HG03469 (cell line): ENCODE measurements around the gene SELENOM.
A peak's percentile ranks its signal among the peaks of the same experiment; 100 is the strongest.

Experiments used
- ATAC-seq: cut with Tn5 transposase; IDR thresholded peaks from one replicate; pipeline ENCODE4 v1.9.1; 2021; ENCODE audit warnings: mild to moderate bottlenecking, moderate library complexity, moderate number of reproducible peaks; ENCODE audit not compliant: unreplicated experiment

The SELENOM gene

GRCh38 chr22:31092161-31092560, 15.2 kb downstream of the SELENOM start:
- ATAC-seq = no peak

- no peak for ATAC-seq
Measured at GRCh38 chr22:31091106-31091975, 16.0 kb downstream of the SELENOM start.

GRCh38 chr22:31090217-31091085, 16.9 kb downstream of the SELENOM start:
- no peak for ATAC-seq

- no peak for ATAC-seq
Measured at GRCh38 chr22:31089160-31090100, 17.9 kb downstream of the SELENOM start.

- no peak for ATAC-seq
Measured at GRCh38 chr22:31088233-31088986, 19.0 kb downstream of the SELENOM start.

- no peak for ATAC-seq
Measured at GRCh38 chr22:31087744-31088215, 19.6 kb downstream of the SELENOM start.

GRCh38 chr22:31086703-31087330, 20.6 kb downstream of the SELENOM start:
- ATAC-seq = no peak

GRCh38 chr22:31085928-31086327, 21.4 kb downstream of the SELENOM start:
- no peak for ATAC-seq

- ATAC-seq = no peak
Measured at GRCh38 chr22:31085493-31085824, 21.9 kb downstream of the SELENOM start.

- ATAC-seq = peak; percentile 30
Measured at GRCh38 chr22:31084811-31085492, 22.4 kb downstream of the SELENOM start.

GRCh38 chr22:31083923-31084810, 23.2 kb downstream of the SELENOM start:
- ATAC-seq = no peak

GRCh38 chr22:31083377-31083768, 24.0 kb downstream of the SELENOM start:
- no peak for ATAC-seq

GRCh38 chr22:31082606-31083376, 24.6 kb downstream of the SELENOM start:
- no peak for ATAC-seq

GRCh38 chr22:31081963-31082605, 25.3 kb downstream of the SELENOM start:
- ATAC-seq = no peak

- no peak for ATAC-seq
Measured at GRCh38 chr22:31080848-31081649, 26.3 kb downstream of the SELENOM start, which contains the start of gene SMTN. Gene SMTN, plus strand, starts transcription at chr22:31081318. Its CDS starts 1,941 bp downstream, at chr22:31083259.
